HepG2 (cell line): ENCODE data around the gene ANO3. TPM values are rescaled to one million over a fixed set of nuclear protein-coding genes. Genes with fewer than 3 reads are reported as not detected.

ENCODE experiments used
- ATAC-seq: fragments of 200-7000 bp; cut with Tn5 transposase; 3 replicates; pipeline ENCODE4 v1.9.1; 2020; ENCODE audit warnings: mild to moderate bottlenecking, moderate library complexity
- BruUV-seq: library from RNA; stranded (reverse); fragments of 400-500 nt; replicated peaks from 2 replicates; lab custom pipeline; 2021; lab: Mats Ljungman, UMichigan
- CTCF ChIA-PET: fragments of 300-600 bp; formaldehyde crosslinking; extraction: SDS; loops from one replicate; lab custom pipeline; 2021; ENCODE audit warnings: low total read pairs, inconsistent platforms, low intra/inter-chr PET ratio; lab: Yijun Ruan, JAX
- POLR2A ChIA-PET: fragments of 350-600 bp; sonication (Branson Sonifier 250); formaldehyde crosslinking; loops from one replicate; lab custom pipeline; 2020; ENCODE audit warnings: antibody characterized with exemption, inconsistent platforms; lab: Yijun Ruan, JAX
- DNase-seq: peaks from one replicate; pipeline ENCODE4 v3.0.0-alpha.2; 2015; ENCODE audit warnings: low spot score
- FAIRE-seq: peaks from 3 replicates; lab custom pipeline; 2011; peaks lifted over from hg19 to GRCh38; lab: Jason Lieb, UNC
- H2AFZ ChIP-seq: one replicate; pipeline ENCODE4 v1.6.1; 2011; ENCODE audit warnings: low read length, inconsistent platforms
- H3K27ac ChIP-seq: fragments of 300-600 bp; 3 replicates; pipeline ENCODE4 v1.8.0; 2011; ENCODE audit warnings: mixed run types, mild to moderate bottlenecking, mixed read lengths, low read length, inconsistent platforms; ENCODE audit not compliant: insufficient read depth; ENCODE audit errors: extremely low read length
- H3K27me3 ChIP-seq, 2 experiments: fragments of 200-600 bp in 1 of 2; 2 replicates in 1 of 2; 3 replicates in 1 of 2; pipeline versions ENCODE4 v1.6.0 to v1.8.0; 2011; ENCODE audit warnings: low read length in 2 of 2, mild to moderate bottlenecking in 2 of 2, moderate library complexity in 2 of 2, inconsistent platforms in 1 of 2; ENCODE audit not compliant: insufficient read depth in 2 of 2, control insufficient read depth in 1 of 2
- H3K36me3 ChIP-seq, 2 experiments: fragments of 200-600 bp in 1 of 2; replicated peaks in 1 of 2; 2 replicates in 1 of 2; 3 replicates in 1 of 2; pipeline versions ENCODE4 v1.5.1 to v1.8.0; 2011; ENCODE audit warnings: low read length in 2 of 2, inconsistent platforms in 1 of 2; ENCODE audit not compliant: insufficient read depth in 2 of 2, control insufficient read depth in 1 of 2
- H3K4me1 ChIP-seq: 2 replicates; pipeline ENCODE4 v1.5.1; 2012; ENCODE audit warnings: low read length, inconsistent platforms; ENCODE audit not compliant: insufficient read depth
- H3K4me2 ChIP-seq: 2 replicates; pipeline ENCODE4 v1.6.0; 2011; ENCODE audit warnings: low read depth, low read length, inconsistent platforms
- H3K4me3 ChIP-seq, 3 experiments: fragments of 200-600 bp in 1 of 3; sonication (generic), shearing (Covaris generic) in 1 of 3; replicated peaks in 1 of 3; 2 replicates each; pipeline ENCODE4 v1.5.1; 2011 to 2016; ENCODE audit warnings: low read length in 3 of 3, inconsistent platforms in 2 of 3, low read depth in 2 of 3, mild to moderate bottlenecking in 2 of 3, control low read depth in 1 of 3, mixed read lengths in 1 of 3; ENCODE audit not compliant: insufficient read depth in 1 of 3
- H3K79me2 ChIP-seq: one replicate; pipeline ENCODE4 v1.6.1; 2011; ENCODE audit warnings: low read length, inconsistent platforms; ENCODE audit not compliant: insufficient read depth
- H3K9ac ChIP-seq: 2 replicates; pipeline ENCODE4 v1.6.0; 2011; ENCODE audit warnings: mild to moderate bottlenecking, low read depth, low read length, inconsistent platforms; ENCODE audit not compliant: insufficient read depth
- H3K9me3 ChIP-seq: 2 replicates; pipeline ENCODE4 v1.5.1; 2012; ENCODE audit warnings: mild to moderate bottlenecking, low read length
- H4K20me1 ChIP-seq: 2 replicates; pipeline ENCODE4 v1.6.0; 2011; ENCODE audit warnings: inconsistent platforms, mild to moderate bottlenecking, low read length, moderate library complexity; ENCODE audit not compliant: insufficient read depth
- BRD4 ChIP-seq: sonication (generic); formaldehyde crosslinking; IDR thresholded peaks from 2 replicates; pipeline ENCODE4 v1.4.0; 2020; ENCODE audit warnings: missing genetic modification reagents
- FOSL2 ChIP-seq: sonication (generic); formaldehyde crosslinking; IDR thresholded peaks from 2 replicates; pipeline ENCODE4 v1.4.0; 2020; ENCODE audit warnings: missing genetic modification reagents
- NR3C1 ChIP-seq: sonication (generic); formaldehyde crosslinking; IDR thresholded peaks from 2 replicates; pipeline ENCODE4 v1.4.0; 2020; ENCODE audit warnings: missing genetic modification reagents
- SCMH1 ChIP-seq: sonication (generic); formaldehyde crosslinking; IDR thresholded peaks from 2 replicates; pipeline ENCODE4 v1.9.0; 2021; ENCODE audit warnings: missing genetic modification reagents, mild to moderate bottlenecking, borderline replicate concordance
- THAP11 ChIP-seq: IDR thresholded peaks from 2 replicates; pipeline ENCODE4 v1.6.1; 2016; ENCODE audit warnings: missing biosample characterization, missing genetic modification reagents
- THAP7 ChIP-seq: sonication (generic); formaldehyde crosslinking; IDR thresholded peaks from 2 replicates; pipeline ENCODE4 v1.8.1; 2023; ENCODE audit warnings: mild to moderate bottlenecking, missing genetic modification reagents
- TMF1 ChIP-seq: sonication (generic); formaldehyde crosslinking; IDR thresholded peaks from 2 replicates; pipeline ENCODE4 v1.8.1; 2022; ENCODE audit warnings: low read depth, missing genetic modification reagents
- ZBTB38 ChIP-seq: sonication (generic); formaldehyde crosslinking; IDR thresholded peaks from 2 replicates; pipeline ENCODE4 v1.5.1; 2020; ENCODE audit warnings: mild to moderate bottlenecking, missing genetic modification reagents
- ZNF143 ChIP-seq: sonication (generic); formaldehyde crosslinking; IDR thresholded peaks from 2 replicates; pipeline ENCODE4 v1.4.0; 2020; ENCODE audit warnings: missing genetic modification reagents
- ZNF17 ChIP-seq: sonication (generic); formaldehyde crosslinking; IDR thresholded peaks from 2 replicates; pipeline ENCODE4 v1.5.0; 2020; ENCODE audit warnings: mild to moderate bottlenecking, missing genetic modification reagents
- ZNF563 ChIP-seq: sonication (generic); formaldehyde crosslinking; IDR thresholded peaks from 2 replicates; pipeline ENCODE4 v1.8.0; 2022; ENCODE audit warnings: mild to moderate bottlenecking, moderate library complexity, missing genetic modification reagents
- ZNF784 ChIP-seq: sonication (generic); formaldehyde crosslinking; IDR thresholded peaks from 2 replicates; pipeline ENCODE4 v1.5.1; 2020; ENCODE audit warnings: missing genetic modification reagents, mild to moderate bottlenecking, borderline replicate concordance
- WGBS: methylation state at CpG from one replicate; pipeline ENCODE4 v1.1.6; 2017; ENCODE audit warnings: low lambda C conversion rate; 5-methylcytosine and 5-hydroxymethylcytosine counted together
- in situ Hi-C: cut with HindIII; loops from 2 replicates; pipeline ENCODE4 v1.10.0; 2017; ENCODE audit warnings: low pct_unique_long_range_greater_than_20kb; ENCODE audit not compliant: extremely low pct_ligation_motif_present
- intact Hi-C: fragments of 100-400 bp; cut with micrococcal nuclease; formaldehyde crosslinking; loops from one replicate; pipeline ENCODE4 v1.10.0; 2022; ENCODE audit not compliant: unreplicated experiment
- polyA plus RNA-seq, 8 experiments: library from polyadenylated mRNA; depleted of rRNA in 3 of 8; stranded (reverse) in 7 of 8; unstranded in 1 of 8; fragments of >200 nt; fragmentation: Illumina TruSeq in 4 of 8; extraction: Trizol in 4 of 8; gene quantifications; 2 replicates each; pipeline versions ENCODE4 v1.2.1 to v1.2.3, GENCODE V29; 2011 to 2016; ENCODE audit warnings: low read depth in 4 of 8, missing spikeins in 1 of 8, mixed read lengths in 1 of 8; ENCODE audit not compliant: insufficient read depth in 1 of 8
- total RNA-seq, 5 experiments: library from RNA; depleted of rRNA; stranded (reverse); fragments of >200 nt; fragmentation: Illumina TruSeq; extraction: Trizol; gene quantifications; 2 replicates each; pipeline ENCODE4 v1.2.3, GENCODE V29; 2016; ENCODE audit warnings: low read depth in 1 of 5

Gene ANO3
- total and polyA plus RNA-seq, 2 of the 13 experiments (the other 11 are each of a cell fraction or from before 2014, with no cell fraction given) = 0.17 to 0.44 TPM

DNA sequence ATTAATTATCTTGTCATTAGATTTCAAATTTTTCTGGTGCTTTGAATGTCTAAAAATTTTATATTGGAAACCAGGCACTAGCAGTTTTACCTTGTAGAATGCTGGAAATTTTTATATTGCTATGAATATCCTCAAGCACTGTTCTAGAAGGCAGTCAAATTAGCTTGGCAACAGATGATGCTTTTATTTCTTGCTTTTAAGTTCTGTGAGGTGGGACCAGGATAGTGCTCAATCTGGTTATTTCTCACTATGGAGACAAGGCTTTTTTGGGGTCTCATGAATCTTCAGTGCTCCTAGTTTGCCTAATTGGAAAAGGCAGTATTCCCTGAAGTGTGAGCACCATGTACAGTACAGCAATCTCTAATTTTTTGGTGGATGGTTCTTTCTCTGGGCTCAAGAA lies 27.1 kb downstream of the ANO3 start (continued):
- TF ChIP-seq THAP7 (CRISPR knock-in tag) = no peak
- TF ChIP-seq ZNF784 (CRISPR knock-in tag) = no peak
- TF ChIP-seq SCMH1 (CRISPR knock-in tag) = no peak
- TF ChIP-seq FOSL2 = no peak
- TF ChIP-seq BRD4 (CRISPR knock-in tag) = no peak
- TF ChIP-seq ZNF563 = no peak
- TF ChIP-seq NR3C1 (CRISPR knock-in tag) = no peak
- TF ChIP-seq ZNF143 (CRISPR knock-in tag) = no peak
- no peak for TF ChIP-seq ZNF17 (CRISPR knock-in tag)

- in situ Hi-C loops = no loop called here
- Histone ChIP-seq H3K4me1 (no peaks in the 10 kb centered on the region), H2AFZ (no peak overlapping the region), H3K4me3 (no peak overlapping the region), H3K27ac (no peak overlapping the region), H3K27me3 (no peaks in the 10 kb centered on the region), H3K79me2 (no peaks in the 10 kb centered on the region), H3K36me3 (no peaks in the 10 kb centered on the region), H3K9ac (no peak overlapping the region), H3K4me2 (no peak overlapping the region), H3K9me3 (peaks cover 50% of the 10 kb centered on the region), H4K20me1 (no peaks in the 10 kb centered on the region)
- ChIA-PET POLR2A (no interaction called here), CTCF (no interaction called here)
- no peak for TF ChIP-seq ZBTB38 (CRISPR knock-in tag)
- no peak for TF ChIP-seq TMF1
- no peak for TF ChIP-seq THAP11
- FAIRE-seq = no peak
- no CpG with 5 or more reads among the region's 1 CpG for WGBS
- BruUV-seq = no TSS peak
- DNase-seq = no peak
- intact Hi-C loops = no loop called here
- ATAC-seq = no peak
Observed at GRCh38 chr11:26365284-26365683, 33.4 kb downstream of the ANO3 start.
